ENCODE data around the gene GALNT7.

DNA sequence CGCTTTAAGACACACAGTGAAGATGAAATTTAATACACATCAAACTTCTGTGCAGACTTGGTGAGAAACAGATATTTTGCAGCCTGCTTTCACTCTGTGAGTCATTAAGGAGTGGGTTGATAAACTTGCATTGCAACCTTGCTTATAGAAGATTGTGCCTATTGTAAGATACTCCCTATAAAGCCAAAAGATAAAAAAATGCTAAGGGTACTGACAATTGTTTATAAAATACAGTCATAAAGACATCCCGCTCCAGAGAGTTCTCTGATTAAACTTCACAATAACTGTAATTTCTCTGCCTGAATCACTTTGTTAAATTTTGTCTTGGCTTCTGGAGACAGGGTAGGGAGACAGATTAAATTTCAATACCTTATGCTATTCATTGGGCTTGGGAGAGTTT lies 49.1 kb downstream of the GALNT7 start:
- TF ChIP-seq, protein P1, sequence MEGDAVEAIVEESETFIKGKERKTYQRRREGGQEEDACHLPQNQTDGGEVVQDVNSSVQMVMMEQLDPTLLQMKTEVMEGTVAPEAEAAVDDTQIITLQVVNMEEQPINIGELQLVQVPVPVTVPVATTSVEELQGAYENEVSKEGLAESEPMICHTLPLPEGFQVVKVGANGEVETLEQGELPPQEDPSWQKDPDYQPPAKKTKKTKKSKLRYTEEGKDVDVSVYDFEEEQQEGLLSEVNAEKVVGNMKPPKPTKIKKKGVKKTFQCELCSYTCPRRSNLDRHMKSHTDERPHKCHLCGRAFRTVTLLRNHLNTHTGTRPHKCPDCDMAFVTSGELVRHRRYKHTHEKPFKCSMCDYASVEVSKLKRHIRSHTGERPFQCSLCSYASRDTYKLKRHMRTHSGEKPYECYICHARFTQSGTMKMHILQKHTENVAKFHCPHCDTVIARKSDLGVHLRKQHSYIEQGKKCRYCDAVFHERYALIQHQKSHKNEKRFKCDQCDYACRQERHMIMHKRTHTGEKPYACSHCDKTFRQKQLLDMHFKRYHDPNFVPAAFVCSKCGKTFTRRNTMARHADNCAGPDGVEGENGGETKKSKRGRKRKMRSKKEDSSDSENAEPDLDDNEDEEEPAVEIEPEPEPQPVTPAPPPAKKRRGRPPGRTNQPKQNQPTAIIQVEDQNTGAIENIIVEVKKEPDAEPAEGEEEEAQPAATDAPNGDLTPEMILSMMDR (IDR thresholded peaks at IDR 0.05; ENCODE audit: low read depth, low read length), result no peak
- TF ChIP-seq POLR2A (IDR thresholded peaks at IDR 0.05; ENCODE audit: extremely low read depth, insufficient read length), result no peak
- no peak for TF ChIP-seq MAX (IDR thresholded peaks at IDR 0.05; ENCODE audit: low read depth, low read length)
